ENCODE measurements around the gene LINC01488. TPM values are rescaled to one million over a fixed set of nuclear protein-coding genes. Genes with fewer than 3 reads are reported as not detected.

Gene LINC01488
- polyA plus RNA-seq, 1 of the 3 experiments (the other 2 are of a cell fraction) = not detected

DNA sequence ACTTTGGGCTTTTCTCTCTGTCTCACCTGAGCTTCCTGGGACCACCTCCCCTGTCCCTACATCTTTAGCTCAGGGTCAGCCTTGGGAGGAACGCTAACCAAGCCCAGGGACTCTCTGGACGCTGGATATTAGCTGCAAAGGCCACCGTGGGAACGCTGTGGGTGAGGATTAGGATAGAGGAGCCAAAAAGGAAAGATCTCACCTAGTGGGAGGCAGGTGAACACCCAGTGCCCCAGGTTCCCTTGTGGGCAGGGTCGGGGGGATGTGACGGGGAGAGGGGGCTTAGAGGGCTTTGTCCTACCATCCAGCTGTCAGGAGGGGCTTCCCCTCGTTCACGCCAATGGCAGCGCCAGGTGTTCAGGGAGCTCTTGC is 50.2 kb downstream of the LINC01488 start:
- Histone ChIP-seq H3K79me2 (ENCODE audit: insufficient read depth) (no peaks in the 10 kb centered on the region), H3K4me1 (ENCODE audit: control insufficient read depth in 1 of 2, insufficient read depth in 2 of 2, low read depth in 1 of 2, low read length in 1 of 2) (no peaks in the 10 kb centered on the region; a peak in 1 of 4 replicates), H3K4me2 (no peak overlapping the region), H3K36me3 (replicated peaks in 1 of 2; ENCODE audit: control insufficient read depth in 1 of 2, insufficient read depth in 2 of 2, low read length in 1 of 2) (no peaks in the 10 kb centered on the region), H3K9me3 (no peaks in the 10 kb centered on the region), H3K4me3 (ENCODE audit: low read depth in 2 of 2, low read length in 1 of 2) (no peak overlapping the region), H4K20me1 (ENCODE audit: insufficient read depth) (no peaks in the 10 kb centered on the region), H3F3A (replicated peaks; ENCODE audit: insufficient read depth) (no peaks in the 10 kb centered on the region), H2AFZ (ENCODE audit: low read depth) (no peak overlapping the region), H3K27ac (ENCODE audit: low read depth in 2 of 2, low read length in 1 of 2) (no peak overlapping the region), H3K9ac (no peak overlapping the region), H3K9me2 (no peaks in the 10 kb centered on the region), H3K27me3 (ENCODE audit: insufficient read depth) (no peaks in the 10 kb centered on the region)
- ChIA-PET CTCF (interaction anchor here (1.5 kb wide), 1 partner anchor 9 kb away, joined by 3 read pairs; no protein-coding TSS in a partner anchor), POLR2A (no interaction called here)
- no peak for DNase-seq
- TF ChIP-seq EP300 (IDR thresholded peaks at IDR 0.05; ENCODE audit: borderline replicate concordance in 1 of 2, low read depth in 1 of 2, low read length in 1 of 2) = no peak
- TF ChIP-seq RCOR1 (IDR thresholded peaks at IDR 0.05; ENCODE audit: low read length) = no peak
- TF ChIP-seq, protein P1, sequence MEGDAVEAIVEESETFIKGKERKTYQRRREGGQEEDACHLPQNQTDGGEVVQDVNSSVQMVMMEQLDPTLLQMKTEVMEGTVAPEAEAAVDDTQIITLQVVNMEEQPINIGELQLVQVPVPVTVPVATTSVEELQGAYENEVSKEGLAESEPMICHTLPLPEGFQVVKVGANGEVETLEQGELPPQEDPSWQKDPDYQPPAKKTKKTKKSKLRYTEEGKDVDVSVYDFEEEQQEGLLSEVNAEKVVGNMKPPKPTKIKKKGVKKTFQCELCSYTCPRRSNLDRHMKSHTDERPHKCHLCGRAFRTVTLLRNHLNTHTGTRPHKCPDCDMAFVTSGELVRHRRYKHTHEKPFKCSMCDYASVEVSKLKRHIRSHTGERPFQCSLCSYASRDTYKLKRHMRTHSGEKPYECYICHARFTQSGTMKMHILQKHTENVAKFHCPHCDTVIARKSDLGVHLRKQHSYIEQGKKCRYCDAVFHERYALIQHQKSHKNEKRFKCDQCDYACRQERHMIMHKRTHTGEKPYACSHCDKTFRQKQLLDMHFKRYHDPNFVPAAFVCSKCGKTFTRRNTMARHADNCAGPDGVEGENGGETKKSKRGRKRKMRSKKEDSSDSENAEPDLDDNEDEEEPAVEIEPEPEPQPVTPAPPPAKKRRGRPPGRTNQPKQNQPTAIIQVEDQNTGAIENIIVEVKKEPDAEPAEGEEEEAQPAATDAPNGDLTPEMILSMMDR (IDR thresholded peaks at IDR 0.05) = no peak
- TF ChIP-seq REST (IDR thresholded peaks at IDR 0.05; ENCODE audit: low read depth, low read length) = no peak
- TF ChIP-seq RFX5 (IDR thresholded peaks at IDR 0.05; ENCODE audit: low read length) = no peak
- 78% methylated on average over 9 of the region's 9 CpGs for WGBS (ENCODE audit: low lambda C conversion rate)

DNA sequence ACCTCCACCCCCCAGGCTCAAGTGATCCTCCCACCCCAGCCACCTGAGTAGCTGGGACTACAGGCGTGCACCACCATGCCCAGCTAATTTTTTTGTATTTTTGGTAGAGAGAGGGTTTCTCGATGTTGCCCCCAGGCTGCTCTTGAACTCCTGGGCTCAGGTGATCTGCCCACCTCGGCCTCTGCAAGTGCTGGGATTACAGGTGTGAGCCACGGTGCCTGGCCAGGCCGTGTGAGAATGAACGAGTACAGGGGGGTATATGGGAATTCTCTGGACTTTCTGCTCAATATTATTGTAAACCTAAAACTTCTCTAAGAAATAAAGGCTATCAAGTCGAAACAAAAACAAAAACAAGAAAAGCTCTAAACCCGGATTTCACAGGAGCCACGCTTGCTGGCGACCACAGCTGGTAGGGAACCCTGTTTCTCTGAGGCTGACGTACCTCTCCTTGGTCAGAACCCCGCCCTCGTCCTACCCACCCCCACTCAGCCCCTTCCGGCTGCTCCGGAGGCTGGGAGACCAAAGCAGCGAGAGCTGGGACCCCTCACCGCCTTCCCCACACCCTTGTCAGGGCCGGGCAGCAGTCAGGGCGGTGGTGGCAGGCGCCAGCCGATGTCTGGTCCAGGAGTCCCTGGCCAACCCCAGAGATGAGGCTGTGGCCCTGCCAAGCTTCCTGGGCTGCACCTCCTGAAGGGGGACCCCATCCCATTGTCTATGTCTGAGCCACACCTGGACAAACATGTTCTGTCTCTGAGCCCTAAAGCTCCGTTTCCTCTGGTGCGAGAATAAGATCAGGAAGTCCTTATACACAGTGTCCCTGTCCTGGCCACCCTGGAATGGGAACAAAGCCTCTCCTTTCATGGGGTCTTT is 52.1 kb downstream of the LINC01488 start:
- no peak overlapping the region for H3K4me2 ChIP-seq
- no peak overlapping the region for H3K4me3 ChIP-seq (ENCODE audit: low read depth in 2 of 2, low read length in 1 of 2)
- ChIA-PET POLR2A (no interaction called here), CTCF (interaction anchor here (0.6 kb wide), 1 partner anchor 76 kb away, joined by 3 read pairs; no protein-coding TSS in a partner anchor)
- H2AFZ ChIP-seq (ENCODE audit: low read depth) = no peak overlapping the region
- no peak overlapping the region for H3K27ac ChIP-seq (ENCODE audit: low read depth in 2 of 2, low read length in 1 of 2)
- H3K79me2 ChIP-seq (ENCODE audit: insufficient read depth) = no peaks in the 10 kb centered on the region
- no peaks in the 10 kb centered on the region for H3F3A ChIP-seq (replicated peaks; ENCODE audit: insufficient read depth)
- DNase-seq = no peak
- H3K36me3 ChIP-seq (replicated peaks in 1 of 2; ENCODE audit: control insufficient read depth in 1 of 2, insufficient read depth in 2 of 2, low read length in 1 of 2) = no peaks in the 10 kb centered on the region
- H4K20me1 ChIP-seq (ENCODE audit: insufficient read depth) = no peaks in the 10 kb centered on the region
- H3K9ac ChIP-seq = no peak overlapping the region
- no peaks in the 10 kb centered on the region for H3K9me2 ChIP-seq
- H3K27me3 ChIP-seq (ENCODE audit: insufficient read depth) = no peaks in the 10 kb centered on the region
- H3K9me3 ChIP-seq = no peaks in the 10 kb centered on the region
- H3K4me1 ChIP-seq (ENCODE audit: control insufficient read depth in 1 of 2, insufficient read depth in 2 of 2, low read depth in 1 of 2, low read length in 1 of 2) = peaks cover 0 to 5% of the 10 kb centered on the region in 2 experiments; a peak in 1 of 4 replicates
- 77% methylated on average over 18 of the region's 23 CpGs for WGBS (ENCODE audit: low lambda C conversion rate)
- TF ChIP-seq JUND (IDR thresholded peaks at IDR 0.05) (no peak), SIN3A (IDR thresholded peaks at IDR 0.05; ENCODE audit: borderline replicate concordance, low read depth, low read length) (no peak), MEF2A (IDR thresholded peaks at IDR 0.05; ENCODE audit: borderline replicate concordance, low read depth) (no peak), NFIC (IDR thresholded peaks at IDR 0.05; ENCODE audit: borderline replicate concordance) (no peak), RCOR1 (IDR thresholded peaks at IDR 0.05; ENCODE audit: low read length) (no peak), FOSL2 (IDR thresholded peaks at IDR 0.05; ENCODE audit: borderline replicate concordance, low read depth) (no peak), CHD2 (IDR thresholded peaks at IDR 0.05; ENCODE audit: low read length, partially characterized antibody) (no peak), POLR2AphosphoS5 (IDR thresholded peaks at IDR 0.05; ENCODE audit: low read depth, low read length) (no peak), MAX (IDR thresholded peaks at IDR 0.05; ENCODE audit: low read depth) (no peak)
- TF ChIP-seq, protein P2, sequence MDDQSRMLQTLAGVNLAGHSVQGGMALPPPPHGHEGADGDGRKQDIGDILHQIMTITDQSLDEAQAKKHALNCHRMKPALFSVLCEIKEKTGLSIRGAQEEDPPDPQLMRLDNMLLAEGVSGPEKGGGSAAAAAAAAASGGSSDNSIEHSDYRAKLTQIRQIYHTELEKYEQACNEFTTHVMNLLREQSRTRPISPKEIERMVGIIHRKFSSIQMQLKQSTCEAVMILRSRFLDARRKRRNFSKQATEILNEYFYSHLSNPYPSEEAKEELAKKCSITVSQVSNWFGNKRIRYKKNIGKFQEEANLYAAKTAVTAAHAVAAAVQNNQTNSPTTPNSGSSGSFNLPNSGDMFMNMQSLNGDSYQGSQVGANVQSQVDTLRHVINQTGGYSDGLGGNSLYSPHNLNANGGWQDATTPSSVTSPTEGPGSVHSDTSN (IDR thresholded peaks at IDR 0.05) = no peak
- TF ChIP-seq, protein P1 (IDR thresholded peaks at IDR 0.05) = no peak
- TF ChIP-seq, protein P3, sequence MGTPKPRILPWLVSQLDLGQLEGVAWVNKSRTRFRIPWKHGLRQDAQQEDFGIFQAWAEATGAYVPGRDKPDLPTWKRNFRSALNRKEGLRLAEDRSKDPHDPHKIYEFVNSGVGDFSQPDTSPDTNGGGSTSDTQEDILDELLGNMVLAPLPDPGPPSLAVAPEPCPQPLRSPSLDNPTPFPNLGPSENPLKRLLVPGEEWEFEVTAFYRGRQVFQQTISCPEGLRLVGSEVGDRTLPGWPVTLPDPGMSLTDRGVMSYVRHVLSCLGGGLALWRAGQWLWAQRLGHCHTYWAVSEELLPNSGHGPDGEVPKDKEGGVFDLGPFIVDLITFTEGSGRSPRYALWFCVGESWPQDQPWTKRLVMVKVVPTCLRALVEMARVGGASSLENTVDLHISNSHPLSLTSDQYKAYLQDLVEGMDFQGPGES (IDR thresholded peaks at IDR 0.05; ENCODE audit: low read depth, low read length) = no peak
